Spleen (tissue), 7 donors: ENCODE results near the gene PTPRT.

ENCODE experiments used
- CTCF ChIP-seq, 11 experiments: fragments of 200-600 bp in 7 of 11; fragments of 450-650 bp in 4 of 11; sonication (generic) in 4 of 11; IDR thresholded peaks in 8 of 11; conservative IDR thresholded peaks in 3 of 11; 1 replicate in 7 of 11; 2 replicates in 4 of 11; pipeline versions ENCODE4 v1.4.0 to v1.8.0; 2016 to 2021; ENCODE audit warnings: antibody characterized with exemption in 11 of 11, inconsistent platforms in 4 of 11, mild to moderate bottlenecking in 1 of 11
- POLR2AphosphoS5 ChIP-seq, 3 donors: sonication (generic); formaldehyde crosslinking; IDR thresholded peaks; one replicate each; pipeline ENCODE4 v1.5.1; 2017; ENCODE audit warnings: antibody characterized with exemption in 3 of 3
- donor health status: DM: no; HTN: no; CAD: no; lungs with moderate emphysema.
- donor health status: DM: no; HTN: no; CAD: no.
- donor health status: DM: no; HTN: no; CAD: no.

GRCh38 chr20:42212391-42212790, 977.3 kb downstream of the PTPRT start:
- no peak for TF ChIP-seq CTCF (IDR thresholded peaks at IDR 0.05 in 8 of 11, conservative IDR thresholded peaks at IDR 0.05 in 3 of 11)
- TF ChIP-seq POLR2AphosphoS5 (IDR thresholded peaks at IDR 0.05): no peak
